Upper lobe of right lung (tissue), 1 donor: ENCODE measurements around the gene KLK11. TPM values are rescaled to one million over a fixed set of nuclear protein-coding genes. Genes with fewer than 3 reads are reported as not detected.

Experiments used
- ATAC-seq: fragments of 200-7000 bp; cut with Tn5 transposase; one replicate; pipeline ENCODE4 v1.9.1; 2020; ENCODE audit warnings: mild to moderate bottlenecking, moderate library complexity
- DNase-seq: peaks from one replicate; pipeline ENCODE4 v3.0.0-alpha.2; 2020
- H3K27ac ChIP-seq: fragments of 200-600 bp; one replicate; pipeline ENCODE4 v1.8.0; 2022
- H3K27me3 ChIP-seq: fragments of 200-600 bp; one replicate; pipeline ENCODE4 v1.8.0; 2022; ENCODE audit warnings: mild to moderate bottlenecking
- H3K36me3 ChIP-seq: fragments of 200-600 bp; one replicate; pipeline ENCODE4 v1.8.0; 2022
- H3K4me1 ChIP-seq: fragments of 200-600 bp; one replicate; pipeline ENCODE4 v1.8.0; 2022
- H3K4me3 ChIP-seq: fragments of 200-600 bp; one replicate; pipeline ENCODE4 v1.8.0; 2022; ENCODE audit warnings: mild to moderate bottlenecking
- H3K9me3 ChIP-seq: fragments of 200-600 bp; one replicate; pipeline ENCODE4 v1.8.0; 2022
- CTCF ChIP-seq: fragments of 200-600 bp; IDR thresholded peaks from one replicate; pipeline ENCODE4 v1.8.0; 2022; ENCODE audit warnings: antibody characterized with exemption
- intact Hi-C: fragments of 100-400 bp; cut with DNase I; formaldehyde crosslinking; loops from one replicate; pipeline ENCODE4 v1.11.0; 2022
- total RNA-seq: library from RNA; stranded (reverse); fragmentation: NEBNext Ultra II Directional; extraction: Animal tissue kit (Norgen Biotek cat#: 25700); gene quantifications from one replicate; pipeline ENCODE4 v1.2.1, GENCODE V29; 2021
- donor health status: DM: no; HTN: yes; CAD: no; lungs with severe emphysema.

Gene KLK11
- total RNA-seq, 1 donor from 2014 or later, result 10.8 TPM

DNA sequence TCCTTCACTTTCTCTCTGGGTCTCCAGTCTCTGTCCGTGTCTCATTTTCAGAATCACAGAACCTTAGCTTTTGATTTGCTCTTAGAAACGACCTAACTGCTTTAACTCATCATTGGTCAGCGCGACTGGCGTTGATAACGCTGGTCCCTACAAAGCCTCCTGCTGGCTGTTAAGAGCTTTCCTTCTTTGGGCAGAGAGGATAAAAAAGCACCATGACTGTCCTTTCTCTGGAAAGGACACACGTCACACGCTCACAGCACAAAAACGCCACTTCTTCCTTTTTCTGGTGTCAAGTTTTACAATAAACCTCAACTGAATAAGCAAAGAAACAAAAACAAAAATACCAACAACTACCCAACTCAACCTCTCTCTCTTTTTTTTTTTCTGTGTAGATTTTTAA lies 10.1 kb upstream of the KLK11 start:
- intact Hi-C loops, result no loop called here
- H3K27ac ChIP-seq, result no peak overlapping the region
- no peaks in the 10 kb centered on the region for H3K36me3 ChIP-seq
- no peaks in the 10 kb centered on the region for H3K9me3 ChIP-seq
- H3K4me3 ChIP-seq, result no peak overlapping the region
- DNase-seq (no peak), ATAC-seq (no peak)
- peaks cover 8% of the 10 kb centered on the region for H3K27me3 ChIP-seq
- no peak for TF ChIP-seq CTCF
- H3K4me1 ChIP-seq, result no peaks in the 10 kb centered on the region

DNA sequence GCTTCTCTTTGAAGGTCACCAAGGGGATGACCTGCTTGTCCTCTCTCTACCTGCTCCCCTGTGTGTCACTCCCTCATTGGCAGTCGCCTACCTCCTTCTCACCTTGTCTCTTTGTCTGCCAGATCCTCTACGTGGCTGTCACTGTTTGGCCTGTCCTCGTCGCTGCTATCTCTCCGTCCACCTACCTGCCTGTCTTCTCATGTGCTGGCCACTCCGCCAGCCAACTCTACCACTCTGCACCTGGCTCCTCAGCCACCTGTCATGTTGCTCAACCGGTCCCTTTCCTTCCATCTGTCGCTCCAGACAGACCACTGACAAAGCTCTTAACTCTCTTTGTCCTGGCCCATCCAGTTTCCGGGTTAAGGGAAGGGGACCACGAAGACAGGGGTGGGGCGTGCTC lies 8.3 kb upstream of the KLK11 start, which contains the start of gene KLK12:
Gene KLK12 (minus strand): TSS at position 299 of the 400 bp plus-strand sequence. CDS start 381 bp downstream, outside the sequence.
- no peak for ATAC-seq

DNA sequence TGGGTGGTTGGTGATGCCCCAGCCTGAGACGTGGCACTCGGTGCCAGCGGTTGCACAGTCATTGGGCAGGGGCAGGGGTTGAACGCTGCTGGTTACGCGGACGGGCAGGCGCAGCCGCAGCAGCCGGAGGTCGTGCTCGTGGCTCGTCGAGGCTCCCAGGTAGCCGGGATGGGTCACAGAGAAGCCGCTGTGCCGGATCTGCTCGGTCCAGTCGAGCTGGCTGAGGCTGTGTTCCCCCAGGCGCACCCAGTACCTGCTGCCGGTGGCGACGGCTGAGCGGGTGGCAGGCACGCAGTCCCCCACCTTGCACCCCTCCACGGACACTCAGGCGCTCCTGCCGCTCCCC lies 5.4 kb upstream of the KLK11 start:
- DNase-seq (peak; percentile 60), ATAC-seq (no peak)
- Histone ChIP-seq H3K27me3 (peaks cover 21% of the 10 kb centered on the region), H3K27ac (no peak overlapping the region), H3K36me3 (no peaks in the 10 kb centered on the region), H3K4me3 (no peak overlapping the region), H3K4me1 (no peaks in the 10 kb centered on the region), H3K9me3 (no peaks in the 10 kb centered on the region)
- no peak for TF ChIP-seq CTCF
- intact Hi-C loops, result no loop called here

More for the DNA sequence above, 8.3 kb upstream of the KLK11 start, which contains the start of gene KLK12:
- intact Hi-C loops, result no loop called here
- no peak for DNase-seq
- H3K27ac ChIP-seq, result no peak within 1 kb of the TSS
- no peaks in the 10 kb centered on the region for H3K9me3 ChIP-seq
- no peak for TF ChIP-seq CTCF
- H3K4me1 ChIP-seq, result no peaks in the 10 kb centered on the region
- no peak within 1 kb of the TSS for H3K4me3 ChIP-seq
- H3K36me3 ChIP-seq, result no peaks in the 10 kb centered on the region
- peaks cover 8% of the 10 kb centered on the region for H3K27me3 ChIP-seq

- intact Hi-C loops, result no loop called here
- Histone ChIP-seq H3K27ac (no peak overlapping the region), H3K9me3 (no peaks in the 10 kb centered on the region), H3K4me1 (no peaks in the 10 kb centered on the region), H3K27me3 (peaks cover 26% of the 10 kb centered on the region), H3K4me3 (no peak overlapping the region), H3K36me3 (no peaks in the 10 kb centered on the region)
- ATAC-seq (no peak), DNase-seq (peak; percentile 1)
- TF ChIP-seq CTCF, result no peak
Measured at GRCh38 chr19:51031220-51031879, 4.9 kb upstream of the KLK11 start.

DNA sequence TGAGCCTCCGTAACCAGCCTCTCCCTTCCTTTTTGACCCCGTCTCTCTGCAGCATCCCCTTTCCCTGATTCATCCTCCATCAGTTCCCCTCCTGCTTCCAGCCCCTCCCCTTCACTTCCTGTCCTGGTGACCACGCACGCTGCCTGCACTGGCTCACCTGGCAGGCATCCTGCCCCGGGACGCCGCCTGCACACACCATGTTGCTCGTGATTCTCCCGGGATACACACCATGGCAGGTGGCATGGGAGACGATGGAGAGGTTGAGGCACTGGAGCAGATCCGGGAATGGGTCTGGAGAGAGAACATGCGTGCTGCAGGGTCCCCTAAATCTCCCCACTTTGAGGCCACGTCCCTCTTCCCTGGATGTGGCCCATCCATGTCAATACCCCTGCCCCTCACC lies 4.2 kb upstream of the KLK11 start:
- no peaks in the 10 kb centered on the region for H3K36me3 ChIP-seq
- H3K9me3 ChIP-seq, result no peaks in the 10 kb centered on the region
- intact Hi-C loops, result no loop called here
- DNase-seq (peak; percentile 7), ATAC-seq (no peak)
- peaks cover 32% of the 10 kb centered on the region for H3K27me3 ChIP-seq
- H3K27ac ChIP-seq, result no peak overlapping the region
- H3K4me3 ChIP-seq, result no peak overlapping the region
- no peaks in the 10 kb centered on the region for H3K4me1 ChIP-seq
- TF ChIP-seq CTCF, result no peak

DNA sequence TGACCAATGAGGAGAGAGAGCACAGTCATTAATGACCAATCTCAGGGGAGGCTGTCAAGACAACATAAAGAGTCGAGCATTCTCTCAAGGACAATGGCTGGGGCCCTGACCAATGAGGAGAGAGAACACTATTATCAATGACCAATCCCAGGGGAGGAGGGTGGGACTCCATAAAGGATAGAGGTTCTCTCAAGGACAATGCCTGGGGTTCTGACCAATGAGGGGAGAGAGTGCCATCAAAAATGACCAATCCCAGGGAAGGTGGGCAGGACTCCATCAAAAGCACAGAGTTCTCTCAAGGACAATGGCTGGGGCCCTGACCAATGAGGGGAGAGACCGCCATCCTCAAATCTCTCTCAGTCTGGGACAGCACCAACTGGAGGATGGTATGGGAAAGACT lies 3.3 kb upstream of the KLK11 start:
- no peaks in the 10 kb centered on the region for H3K36me3 ChIP-seq
- intact Hi-C loops, result no loop called here
- no peaks in the 10 kb centered on the region for H3K4me1 ChIP-seq
- H3K27ac ChIP-seq, result no peak overlapping the region
- no peak for TF ChIP-seq CTCF
- no peaks in the 10 kb centered on the region for H3K9me3 ChIP-seq
- ATAC-seq (no peak), DNase-seq (no peak)
- H3K27me3 ChIP-seq, result peaks cover 34% of the 10 kb centered on the region
- H3K4me3 ChIP-seq, result no peak overlapping the region
